AG04449 (cell line): Measurements from ENCODE around the gene KCNK3.

Experiments
- CTCF ChIA-PET: fragments of 350-600 bp; formaldehyde crosslinking; extraction: SDS; loops from one replicate; lab custom pipeline; 2021; ENCODE audit warnings: antibody characterized with exemption; lab: Yijun Ruan, JAX
- POLR2A ChIA-PET: fragments of 400-600, 350-600 bp; formaldehyde crosslinking; extraction: SDS; loops from one replicate; lab custom pipeline; 2020; ENCODE audit warnings: antibody characterized with exemption, inconsistent platforms; lab: Yijun Ruan, JAX
- DNase-seq: peaks from one replicate; pipeline ENCODE4 v3.0.0-alpha.2; 2010; ENCODE audit warnings: low read depth, low spot score
- H3K4me3 ChIP-seq: 2 replicates; pipeline ENCODE4 v1.5.1; 2011; ENCODE audit warnings: low read depth, mild to moderate bottlenecking, control low read depth, low read length
- TF ChIP-seq, protein P1 (sequence below): IDR thresholded peaks from one replicate; pipeline ENCODE4 v1.5.1; 2011; ENCODE audit warnings: mild to moderate bottlenecking, moderate library complexity, low read length, control low read depth, inconsistent platforms; ENCODE audit not compliant: insufficient read depth; ENCODE audit errors: missing control alignments

The KCNK3 gene

DNA sequence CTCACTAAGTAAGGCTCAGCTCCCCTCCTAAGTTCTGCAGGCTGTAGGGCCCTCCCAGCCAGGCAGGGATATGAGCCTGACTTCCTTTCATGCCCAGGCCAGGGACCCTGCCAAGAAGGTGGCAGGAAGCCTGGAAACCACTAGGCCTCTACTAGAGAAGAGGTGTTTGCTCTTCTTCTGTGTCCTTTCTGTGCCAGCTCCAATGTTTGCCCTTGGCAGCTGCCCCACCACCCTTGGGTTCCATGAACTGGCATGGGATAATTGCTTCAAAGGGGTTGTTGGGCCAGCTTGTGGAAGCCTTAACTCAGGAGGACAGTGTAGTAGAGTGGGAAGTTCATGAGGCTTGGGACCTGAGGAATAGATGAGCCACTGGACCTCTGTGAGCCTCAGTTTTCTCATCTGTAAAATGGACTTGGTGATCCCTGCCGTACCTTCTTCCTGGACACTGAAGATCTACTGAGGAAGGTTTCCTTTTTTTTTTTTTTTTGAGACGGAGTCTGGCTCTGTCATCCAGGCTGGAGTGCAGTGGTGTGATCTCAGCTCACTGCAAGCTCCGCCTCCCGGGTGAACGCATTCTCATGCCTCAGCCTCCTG, 75.5 kb downstream of the KCNK3 start:
- TF ChIP-seq, protein P1, sequence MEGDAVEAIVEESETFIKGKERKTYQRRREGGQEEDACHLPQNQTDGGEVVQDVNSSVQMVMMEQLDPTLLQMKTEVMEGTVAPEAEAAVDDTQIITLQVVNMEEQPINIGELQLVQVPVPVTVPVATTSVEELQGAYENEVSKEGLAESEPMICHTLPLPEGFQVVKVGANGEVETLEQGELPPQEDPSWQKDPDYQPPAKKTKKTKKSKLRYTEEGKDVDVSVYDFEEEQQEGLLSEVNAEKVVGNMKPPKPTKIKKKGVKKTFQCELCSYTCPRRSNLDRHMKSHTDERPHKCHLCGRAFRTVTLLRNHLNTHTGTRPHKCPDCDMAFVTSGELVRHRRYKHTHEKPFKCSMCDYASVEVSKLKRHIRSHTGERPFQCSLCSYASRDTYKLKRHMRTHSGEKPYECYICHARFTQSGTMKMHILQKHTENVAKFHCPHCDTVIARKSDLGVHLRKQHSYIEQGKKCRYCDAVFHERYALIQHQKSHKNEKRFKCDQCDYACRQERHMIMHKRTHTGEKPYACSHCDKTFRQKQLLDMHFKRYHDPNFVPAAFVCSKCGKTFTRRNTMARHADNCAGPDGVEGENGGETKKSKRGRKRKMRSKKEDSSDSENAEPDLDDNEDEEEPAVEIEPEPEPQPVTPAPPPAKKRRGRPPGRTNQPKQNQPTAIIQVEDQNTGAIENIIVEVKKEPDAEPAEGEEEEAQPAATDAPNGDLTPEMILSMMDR: no peak
- DNase-seq: no peak
- CTCF ChIA-PET: interaction anchor here (0.9 to 1.7 kb wide), 3 partner anchors 10 to 79 kb away, joined by 3 to 4 read pairs (median 3); no protein-coding TSS in a partner anchor
- H3K4me3 ChIP-seq: no peak overlapping the region
- POLR2A ChIA-PET: no interaction called here

DNA sequence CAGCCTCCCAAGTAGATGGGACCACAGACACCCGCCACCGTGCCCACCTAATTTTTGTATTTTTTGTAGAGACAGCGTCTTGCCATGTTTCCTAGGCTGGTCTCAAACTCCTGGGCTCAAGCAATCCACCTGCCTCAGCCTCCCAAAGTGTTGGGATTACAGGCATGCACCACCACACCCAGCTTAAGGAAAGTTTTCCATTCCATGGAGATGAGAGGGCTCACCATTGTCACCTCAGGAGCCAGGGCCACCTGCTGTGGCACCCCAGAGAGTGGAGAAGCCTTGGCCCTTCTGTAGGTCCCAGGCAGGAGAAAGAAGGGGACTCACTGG, 76.2 kb downstream of the KCNK3 start:
- no peak overlapping the region for H3K4me3 ChIP-seq
- POLR2A ChIA-PET: no interaction called here
- TF ChIP-seq, protein P1: no peak
- no peak for DNase-seq
- CTCF ChIA-PET: interaction anchor here (1.1 kb wide), 1 partner anchor 8 kb away, joined by 3 read pairs; no protein-coding TSS in a partner anchor

GRCh38 chr2:26769089-26769761, 76.7 kb downstream of the KCNK3 start:
- no peak overlapping the region for H3K4me3 ChIP-seq
- CTCF ChIA-PET: interaction anchor here (1.1 kb wide), 1 partner anchor 9 kb away, joined by 3 read pairs; no protein-coding TSS in a partner anchor
- no peak for DNase-seq
- TF ChIP-seq, protein P1: no peak
- POLR2A ChIA-PET: no interaction called here

- TF ChIP-seq, protein P1: peak; percentile 2
- ChIA-PET POLR2A (no interaction called here), CTCF (interaction anchor here (0.8 kb wide), 1 partner anchor 8 kb away, joined by 3 read pairs; no protein-coding TSS in a partner anchor)
- DNase-seq: peak; percentile 52
- H3K4me3 ChIP-seq: no peak overlapping the region
These were observed 78.6 kb downstream of the KCNK3 start for GRCh38 chr2:26770986-26771586.

DNA sequence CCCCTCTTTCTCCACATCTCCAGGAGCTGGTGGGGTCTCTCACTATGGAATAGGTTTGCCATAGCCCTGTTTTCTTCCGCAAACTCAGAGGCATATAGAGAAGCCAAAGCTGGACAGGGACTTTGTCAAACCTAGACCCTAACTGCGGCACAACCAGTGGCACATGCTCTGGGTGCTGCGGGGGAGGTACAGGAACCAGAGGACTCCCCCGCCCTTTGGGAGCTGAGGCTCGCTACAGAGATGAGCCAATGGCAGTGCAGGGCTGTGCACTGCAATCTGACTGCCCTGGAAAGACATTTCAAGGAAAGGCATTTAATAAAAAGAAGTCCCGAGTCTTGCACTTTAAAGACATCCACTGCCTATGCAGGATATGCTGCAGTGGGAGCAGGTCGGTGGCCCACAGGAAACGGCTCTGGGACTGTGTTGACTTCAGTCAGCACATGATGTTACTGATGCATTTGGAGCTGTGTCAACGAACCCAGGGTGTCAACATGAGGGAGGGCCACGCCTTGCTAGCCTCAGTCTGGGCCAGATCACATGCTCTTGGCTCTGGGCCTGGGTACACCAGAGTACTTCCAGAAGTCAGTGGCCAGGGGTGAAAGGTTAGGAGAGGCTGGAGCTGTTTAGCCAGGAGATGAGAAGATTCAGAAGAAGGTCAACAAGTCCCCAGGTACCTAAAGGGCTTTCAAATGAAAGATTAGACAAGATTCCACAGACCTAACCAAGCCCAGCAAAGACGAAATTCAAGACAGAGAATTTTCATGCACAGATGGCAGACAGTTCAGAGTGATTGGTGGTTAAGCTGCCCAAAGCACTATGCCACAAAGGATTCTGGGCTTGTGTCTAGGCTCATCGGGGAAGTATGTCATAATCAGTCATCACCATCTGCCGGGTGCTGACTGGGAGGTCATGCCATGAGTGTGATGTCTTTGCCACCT, 79.8 kb downstream of the KCNK3 start:
- TF ChIP-seq, protein P1: no peak
- ChIA-PET CTCF (no interaction called here), POLR2A (no interaction called here)
- DNase-seq: no peak
- H3K4me3 ChIP-seq: no peak overlapping the region
